ENCODE data around the gene PCDH8.

- TF ChIP-seq TARDBP (IDR thresholded peaks at IDR 0.05) = no peak
- TF ChIP-seq BHLHE40 (IDR thresholded peaks at IDR 0.05; ENCODE audit: borderline replicate concordance) = no peak
- no peak for TF ChIP-seq HDGF (IDR thresholded peaks at IDR 0.05; ENCODE audit: borderline replicate concordance)
Measured at GRCh38 chr13:52833296-52833875, 15.1 kb downstream of the PCDH8 start.

Measured in HEK293T (cell line).